ENCODE data around the gene HTR3C.

Gene HTR3C

GRCh38 chr3:184078851-184079250, 26.0 kb downstream of the HTR3C start:
- H3K27me3 Mint-ChIP-seq: no peaks in the 10 kb centered on the region
- no peaks in the 10 kb centered on the region for H3K36me3 Mint-ChIP-seq (ENCODE audit: insufficient read depth)
- DNase-seq (ENCODE audit: low spot score in 2 of 2) (no peak), ATAC-seq (replicated peaks; ENCODE audit: extremely low read depth, poor library complexity, severe bottlenecking) (no peak)
- H3K4me3 Mint-ChIP-seq: no peak overlapping the region
- H3K9me3 Mint-ChIP-seq: no peaks in the 10 kb centered on the region
- H3K4me1 Mint-ChIP-seq: no peaks in the 10 kb centered on the region
- no peak overlapping the region for H3K27ac Mint-ChIP-seq (ENCODE audit: low read depth)

- H3K4me3 Mint-ChIP-seq: no peak overlapping the region
- no peaks in the 10 kb centered on the region for H3K36me3 Mint-ChIP-seq (ENCODE audit: insufficient read depth)
- H3K4me1 Mint-ChIP-seq: peaks cover 6% of the 10 kb centered on the region
- no peak for DNase-seq (ENCODE audit: low spot score in 2 of 2)
- H3K27ac Mint-ChIP-seq (ENCODE audit: low read depth): no peak overlapping the region
- H3K9me3 Mint-ChIP-seq: peaks cover 13% of the 10 kb centered on the region
- ATAC-seq (replicated peaks; ENCODE audit: extremely low read depth, poor library complexity, severe bottlenecking): no peak
- H3K27me3 Mint-ChIP-seq: no peaks in the 10 kb centered on the region
Observed at GRCh38 chr3:184081116-184081830, 28.4 kb downstream of the HTR3C start.

GRCh38 chr3:184082034-184082433, 29.2 kb downstream of the HTR3C start:
- ATAC-seq (replicated peaks; ENCODE audit: extremely low read depth, poor library complexity, severe bottlenecking) (no peak), DNase-seq (ENCODE audit: low spot score in 2 of 2) (no peak)
- H3K9me3 Mint-ChIP-seq: peaks cover 13% of the 10 kb centered on the region
- no peak overlapping the region for H3K27ac Mint-ChIP-seq (ENCODE audit: low read depth)
- no peaks in the 10 kb centered on the region for H3K36me3 Mint-ChIP-seq (ENCODE audit: insufficient read depth)
- H3K4me1 Mint-ChIP-seq: peaks cover 6% of the 10 kb centered on the region
- H3K27me3 Mint-ChIP-seq: no peaks in the 10 kb centered on the region
- H3K4me3 Mint-ChIP-seq: no peak overlapping the region

GRCh38 chr3:184082465-184082864, 29.6 kb downstream of the HTR3C start:
- no peak for ATAC-seq (replicated peaks; ENCODE audit: extremely low read depth, poor library complexity, severe bottlenecking)
- Mint-ChIP-seq H3K27me3 (no peaks in the 10 kb centered on the region), H3K36me3 (ENCODE audit: insufficient read depth) (no peaks in the 10 kb centered on the region), H3K27ac (ENCODE audit: low read depth) (no peak overlapping the region), H3K4me3 (no peak overlapping the region), H3K9me3 (peaks cover 13% of the 10 kb centered on the region), H3K4me1 (peaks cover 6% of the 10 kb centered on the region)
- no peak for DNase-seq (ENCODE audit: low spot score in 2 of 2)

- Mint-ChIP-seq H3K36me3 (ENCODE audit: insufficient read depth) (no peaks in the 10 kb centered on the region), H3K4me3 (no peak overlapping the region), H3K27me3 (no peaks in the 10 kb centered on the region), H3K9me3 (peaks cover 13% of the 10 kb centered on the region), H3K27ac (ENCODE audit: low read depth) (no peak overlapping the region), H3K4me1 (peaks cover 6% of the 10 kb centered on the region)
- DNase-seq (ENCODE audit: low spot score in 2 of 2): no peak
- ATAC-seq (replicated peaks; ENCODE audit: extremely low read depth, poor library complexity, severe bottlenecking): no peak
Observed at GRCh38 chr3:184085389-184085852, 32.6 kb downstream of the HTR3C start.

- peaks cover 45% of the 10 kb centered on the region for H3K27me3 Mint-ChIP-seq
- no peak overlapping the region for H3K4me3 Mint-ChIP-seq
- no peak for DNase-seq (ENCODE audit: low spot score in 2 of 2)
- no peak overlapping the region for H3K27ac Mint-ChIP-seq (ENCODE audit: low read depth)
- peaks cover 2% of the 10 kb centered on the region for H3K36me3 Mint-ChIP-seq (ENCODE audit: insufficient read depth)
- H3K9me3 Mint-ChIP-seq: peaks cover 5% of the 10 kb centered on the region
- no peak for ATAC-seq (replicated peaks; ENCODE audit: extremely low read depth, poor library complexity, severe bottlenecking)
- H3K4me1 Mint-ChIP-seq: no peaks in the 10 kb centered on the region
Observed at GRCh38 chr3:184092199-184092598, 39.4 kb downstream of the HTR3C start.

GRCh38 chr3:184096811-184097383, 44.0 kb downstream of the HTR3C start, which contains the start of gene HTR3E:
Gene HTR3E (plus strand): TSS chr3:184097064. CDS start chr3:184097530, 466 bp downstream.
- Mint-ChIP-seq H3K4me1 (no peaks in the 10 kb centered on the region), H3K36me3 (ENCODE audit: insufficient read depth) (peaks cover 2% of the 10 kb centered on the region), H3K4me3 (no peak within 1 kb of the TSS), H3K9me3 (peaks cover 5% of the 10 kb centered on the region), H3K27me3 (peaks cover 46% of the 10 kb centered on the region), H3K27ac (ENCODE audit: low read depth) (no peak within 1 kb of the TSS)
- DNase-seq (ENCODE audit: low spot score in 2 of 2) (no peak), ATAC-seq (replicated peaks; ENCODE audit: extremely low read depth, poor library complexity, severe bottlenecking) (no peak)

- H3K36me3 Mint-ChIP-seq (ENCODE audit: insufficient read depth): peaks cover 2% of the 10 kb centered on the region
- H3K27ac Mint-ChIP-seq (ENCODE audit: low read depth): no peak overlapping the region
- peaks cover 39% of the 10 kb centered on the region for H3K27me3 Mint-ChIP-seq
- DNase-seq (ENCODE audit: low spot score in 2 of 2): no peak
- no peak for ATAC-seq (replicated peaks; ENCODE audit: extremely low read depth, poor library complexity, severe bottlenecking)
- H3K4me1 Mint-ChIP-seq: no peaks in the 10 kb centered on the region
- peaks cover 5% of the 10 kb centered on the region for H3K9me3 Mint-ChIP-seq
- H3K4me3 Mint-ChIP-seq: no peak overlapping the region
Observed at GRCh38 chr3:184097556-184097955, 44.7 kb downstream of the HTR3C start.

GRCh38 chr3:184099806-184100686, 47.2 kb downstream of the HTR3C start:
- no peak for ATAC-seq (replicated peaks; ENCODE audit: extremely low read depth, poor library complexity, severe bottlenecking)
- no peak overlapping the region for H3K4me3 Mint-ChIP-seq
- no peak overlapping the region for H3K27ac Mint-ChIP-seq (ENCODE audit: low read depth)
- H3K36me3 Mint-ChIP-seq (ENCODE audit: insufficient read depth): no peaks in the 10 kb centered on the region
- H3K4me1 Mint-ChIP-seq: no peaks in the 10 kb centered on the region
- no peaks in the 10 kb centered on the region for H3K9me3 Mint-ChIP-seq
- H3K27me3 Mint-ChIP-seq: peaks cover 21% of the 10 kb centered on the region
- no peak for DNase-seq (ENCODE audit: low spot score in 2 of 2)
